Measurements from ENCODE around the gene ZNF684.

GRCh38 chr1:40530735-40531380 is 579 bp upstream of the ZNF684 start:
- TF ChIP-seq CTCF (IDR thresholded peaks at IDR 0.05) = no peak
- TF ChIP-seq EP300 (IDR thresholded peaks at IDR 0.05) = no peak
- TF ChIP-seq POLR2A (IDR thresholded peaks at IDR 0.05) = no peak

All from suprapubic skin (tissue), 3 donors.